BLaER1 (cell line): Measurements from ENCODE around the gene TMEM151B.

Experiments used
- H3K27ac ChIP-seq: shearing (Covaris generic); formaldehyde crosslinking; 2 replicates; pipeline ENCODE4 v1.8.1; 2022
- H3K27me3 ChIP-seq: shearing (Covaris generic); formaldehyde crosslinking; 2 replicates; pipeline ENCODE4 v1.8.1; 2022
- H3K36me3 ChIP-seq: shearing (Covaris generic); formaldehyde crosslinking; 2 replicates; pipeline ENCODE4 v1.8.1; 2022
- H3K4me1 ChIP-seq: shearing (Covaris generic); formaldehyde crosslinking; 2 replicates; pipeline ENCODE4 v1.8.1; 2022
- H3K4me2 ChIP-seq: shearing (Covaris generic); formaldehyde crosslinking; 2 replicates; pipeline ENCODE4 v1.8.1; 2022
- H3K4me3 ChIP-seq: shearing (Covaris generic); formaldehyde crosslinking; 2 replicates; pipeline ENCODE4 v1.8.1; 2022
- H3K9ac ChIP-seq: shearing (Covaris generic); formaldehyde crosslinking; 2 replicates; pipeline ENCODE4 v1.8.1; 2022
- H3K9me3 ChIP-seq: shearing (Covaris generic); formaldehyde crosslinking; 2 replicates; pipeline ENCODE4 v1.8.1; 2022
- H4K20me1 ChIP-seq: shearing (Covaris generic); formaldehyde crosslinking; 2 replicates; pipeline ENCODE4 v1.8.1; 2022
- Cebpa-rat ChIP-seq: shearing (Covaris generic); IDR thresholded peaks from 2 replicates; pipeline ENCODE4 v1.8.1; 2022

Gene TMEM151B

DNA sequence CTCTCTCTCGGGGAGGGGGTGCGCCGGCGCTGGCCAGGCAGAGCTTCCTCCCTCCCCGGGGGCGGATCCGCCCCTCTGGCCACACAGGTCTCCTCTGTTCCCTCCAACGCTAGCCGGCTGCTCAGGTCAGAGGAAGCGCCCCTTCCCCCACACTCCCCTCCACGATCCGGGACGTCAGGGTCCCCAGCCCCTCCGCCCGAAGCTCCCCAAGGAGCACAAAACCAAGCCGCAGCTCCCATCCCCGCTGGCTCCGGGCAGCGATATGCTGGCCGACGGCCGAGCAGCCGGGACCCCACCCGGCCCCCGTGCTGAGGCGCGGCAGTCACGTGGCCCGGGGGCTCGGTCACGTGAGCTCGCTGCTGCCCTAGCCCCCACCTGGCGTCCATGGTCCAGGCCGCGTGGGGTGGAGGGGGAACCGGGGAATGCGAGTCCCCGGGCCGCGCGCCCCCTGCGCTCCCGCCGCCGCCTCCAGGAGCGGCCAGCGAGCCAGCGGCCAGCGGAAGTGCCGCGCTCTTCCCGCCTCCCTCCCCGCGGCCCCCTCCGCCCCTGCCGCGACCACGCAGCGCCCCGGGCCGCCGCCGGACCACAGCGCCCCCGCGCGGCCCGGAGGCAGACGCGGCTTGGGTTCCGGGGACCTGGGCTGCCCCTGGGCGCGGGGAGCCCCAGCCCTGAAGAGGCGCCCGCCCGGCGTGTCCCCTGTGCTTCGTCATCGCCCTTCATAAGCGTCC, 13.1 kb upstream of the TMEM151B start, which contains the start of gene SLC35B2:
Gene SLC35B2 (minus strand): TSS at position 504 of the 728 bp plus-strand sequence. CDS start 118 bp downstream, at position 386.
- H3K27me3 ChIP-seq = no peaks in the 10 kb centered on the region
- H3K9me3 ChIP-seq = no peaks in the 10 kb centered on the region
- H3K36me3 ChIP-seq = peaks cover 77% of the 10 kb centered on the region
- peak within 1 kb of the TSS; percentile 88 for H3K9ac ChIP-seq
- H4K20me1 ChIP-seq = peaks cover 78% of the 10 kb centered on the region
- peak within 1 kb of the TSS; percentile 88 for H3K27ac ChIP-seq
- peak within 1 kb of the TSS; percentile 99 for H3K4me2 ChIP-seq
- H3K4me3 ChIP-seq = peak within 1 kb of the TSS; percentile 90
- peaks cover 73% of the 10 kb centered on the region for H3K4me1 ChIP-seq
- TF ChIP-seq Cebpa-rat = no peak

DNA sequence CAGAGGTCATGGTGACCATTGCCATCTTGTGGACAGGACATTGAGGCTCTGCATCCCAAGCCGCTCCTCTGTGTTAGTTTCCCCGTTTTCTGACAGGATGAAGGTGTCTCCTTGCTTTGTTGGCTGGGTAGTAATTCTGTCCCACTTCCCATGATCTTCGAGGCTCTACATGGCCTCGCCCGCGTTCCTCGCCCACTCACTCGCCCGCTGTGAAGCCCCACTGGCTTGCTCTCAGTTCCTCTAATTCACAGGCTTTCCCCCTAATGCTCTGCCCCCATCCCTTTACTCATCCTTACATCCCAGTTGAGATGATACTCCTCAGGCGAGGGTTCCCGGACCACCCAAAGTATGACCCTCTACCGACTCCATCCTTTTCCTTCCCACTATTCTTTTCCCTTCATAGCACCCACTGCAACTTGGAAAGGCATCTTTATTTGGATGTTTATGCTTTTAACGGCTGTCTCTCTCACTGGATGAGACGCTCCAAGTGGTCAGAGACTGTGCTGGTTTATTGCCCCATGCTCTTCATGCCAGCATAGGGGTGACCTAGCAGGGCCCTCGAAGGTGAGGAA, 12.4 kb upstream of the TMEM151B start:
- Histone ChIP-seq H4K20me1 (peaks cover 78% of the 10 kb centered on the region), H3K4me2 (peak overlapping the region; percentile 99), H3K9ac (peak overlapping the region; percentile 88), H3K27ac (peak overlapping the region; percentile 88), H3K27me3 (no peaks in the 10 kb centered on the region), H3K9me3 (no peaks in the 10 kb centered on the region), H3K36me3 (peaks cover 77% of the 10 kb centered on the region), H3K4me3 (peak overlapping the region; percentile 90), H3K4me1 (peaks cover 76% of the 10 kb centered on the region)
- no peak for TF ChIP-seq Cebpa-rat

DNA sequence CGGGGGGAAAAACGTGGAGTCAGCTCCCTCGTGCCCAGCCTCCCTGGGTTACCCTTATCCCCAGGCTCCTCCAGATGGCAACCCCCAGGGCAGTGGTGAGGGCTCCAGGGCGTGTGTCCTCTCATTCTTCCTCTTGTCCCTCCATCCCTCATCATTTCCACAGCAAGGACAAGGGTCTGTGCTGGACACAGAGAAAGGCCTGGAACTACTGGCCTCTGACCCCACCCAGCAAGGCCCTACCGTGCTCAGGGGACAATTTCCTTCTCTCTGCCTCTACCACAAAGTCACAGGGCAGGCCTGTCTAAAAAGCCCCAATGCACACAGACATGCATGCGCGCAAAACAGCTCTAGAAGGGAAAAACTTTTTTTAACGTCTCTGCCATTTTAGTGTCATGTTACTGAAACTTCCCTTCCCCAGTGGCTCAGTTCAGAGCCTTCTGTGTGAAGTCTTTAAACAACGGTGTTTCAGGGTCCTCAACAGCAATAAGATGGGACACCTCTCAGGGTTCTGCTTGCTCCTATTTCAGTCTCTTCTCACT, 11.9 kb upstream of the TMEM151B start:
- Histone ChIP-seq H3K4me1 (peaks cover 78% of the 10 kb centered on the region), H3K4me2 (peak overlapping the region; percentile 99), H3K4me3 (no peak overlapping the region), H3K9me3 (no peaks in the 10 kb centered on the region), H3K36me3 (peaks cover 71% of the 10 kb centered on the region), H3K27ac (peak overlapping the region; percentile 88; the same call in 1 of the 2 replicates), H3K27me3 (no peaks in the 10 kb centered on the region), H3K9ac (no peak overlapping the region), H4K20me1 (peaks cover 78% of the 10 kb centered on the region)
- TF ChIP-seq Cebpa-rat = no peak

DNA sequence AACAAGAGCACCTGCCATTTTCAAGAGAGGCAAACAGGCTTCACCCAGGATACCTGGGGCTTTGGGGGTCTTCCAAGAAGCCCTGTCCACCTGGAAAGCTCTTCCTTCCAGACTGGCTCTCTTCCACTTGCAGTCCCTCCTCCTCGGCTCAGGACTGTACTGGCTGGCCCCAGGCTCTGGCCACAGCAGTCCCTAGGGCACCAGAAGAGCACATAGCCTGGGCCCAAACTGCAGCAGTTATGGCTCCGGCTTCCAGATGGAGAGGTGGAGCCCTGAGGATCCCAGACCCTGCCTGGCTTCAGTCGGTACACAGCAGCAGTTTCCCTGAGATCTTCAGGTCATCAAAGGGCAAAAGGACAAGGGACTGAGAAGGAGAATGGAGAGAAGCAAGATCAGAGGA, 11.3 kb upstream of the TMEM151B start:
- Histone ChIP-seq H3K9me3 (no peaks in the 10 kb centered on the region), H3K27ac (no peak overlapping the region), H3K4me1 (peaks cover 78% of the 10 kb centered on the region), H3K27me3 (no peaks in the 10 kb centered on the region), H3K4me2 (no peak overlapping the region), H3K4me3 (no peak overlapping the region), H3K9ac (no peak overlapping the region), H3K36me3 (peaks cover 66% of the 10 kb centered on the region), H4K20me1 (peaks cover 78% of the 10 kb centered on the region)
- TF ChIP-seq Cebpa-rat = no peak

DNA sequence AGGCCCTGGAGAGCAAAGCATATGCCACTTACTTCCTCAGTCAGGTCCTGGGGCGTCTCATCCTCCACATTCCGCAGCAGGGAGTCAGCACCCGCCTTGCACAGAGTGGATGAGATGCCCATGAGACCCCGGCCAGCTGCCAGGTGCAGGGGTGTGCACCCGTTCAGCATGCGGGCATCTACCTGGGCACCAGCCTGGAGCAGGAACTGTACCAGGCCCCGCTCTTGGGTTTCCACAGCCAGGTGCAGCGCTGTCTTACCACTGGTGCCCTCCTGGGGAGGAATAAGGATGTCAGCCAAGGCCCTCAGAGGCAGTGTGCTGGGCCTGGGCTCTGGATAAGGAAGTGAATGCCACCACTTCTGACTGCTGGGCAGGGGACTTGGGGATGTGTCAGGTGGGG, 10.2 kb upstream of the TMEM151B start:
- Histone ChIP-seq H3K4me3 (no peak overlapping the region), H3K4me2 (no peak overlapping the region), H3K9ac (0 out of 2 replicates have a peak overlapping the region, but pooled peaks have one; percentile 23), H3K9me3 (no peaks in the 10 kb centered on the region), H3K27me3 (no peaks in the 10 kb centered on the region), H4K20me1 (peaks cover 68% of the 10 kb centered on the region), H3K36me3 (peaks cover 55% of the 10 kb centered on the region), H3K27ac (no peak overlapping the region), H3K4me1 (peaks cover 68% of the 10 kb centered on the region)
- TF ChIP-seq Cebpa-rat = no peak

DNA sequence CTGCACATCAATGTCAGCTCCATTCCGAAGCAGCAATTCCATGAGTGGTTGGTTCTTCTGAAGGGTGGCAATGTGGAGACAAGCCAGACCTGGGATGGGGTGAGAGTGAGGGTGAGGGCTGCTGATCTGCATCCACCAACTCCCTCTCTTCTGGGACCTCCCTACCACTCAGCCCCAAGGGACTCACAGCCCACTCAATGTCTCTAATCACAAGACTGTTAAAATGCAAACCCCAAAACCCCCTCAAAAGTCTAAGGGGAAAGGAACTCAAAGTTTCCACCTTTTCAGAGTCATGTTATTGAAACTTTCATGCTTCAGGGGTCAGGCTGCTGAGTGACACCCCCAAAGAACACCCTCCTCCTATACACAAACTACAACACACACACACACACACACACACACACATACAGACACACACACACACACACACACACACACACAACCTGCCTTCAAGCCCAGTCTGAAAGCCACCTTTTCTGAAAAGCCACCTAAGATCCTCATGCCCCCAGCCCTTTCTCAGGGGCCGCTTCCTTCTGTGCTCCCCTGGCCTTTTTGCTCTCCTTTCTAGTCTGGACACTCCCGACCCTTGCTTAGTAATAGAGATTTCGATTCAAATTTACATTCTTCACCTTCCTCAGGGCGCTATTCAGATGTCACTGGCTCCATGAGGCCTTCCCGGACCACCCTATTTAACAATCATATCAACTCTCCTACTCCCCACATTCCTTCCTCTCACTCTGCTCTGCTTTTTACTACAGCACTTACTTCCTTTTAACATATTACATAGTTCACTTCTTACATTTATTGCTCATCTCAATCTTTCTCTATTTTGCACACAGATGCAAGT, 9.6 kb upstream of the TMEM151B start:
- H3K27me3 ChIP-seq = no peaks in the 10 kb centered on the region
- H3K27ac ChIP-seq = no peak overlapping the region
- no peak overlapping the region for H3K4me3 ChIP-seq
- H3K4me1 ChIP-seq = peaks cover 63% of the 10 kb centered on the region
- H4K20me1 ChIP-seq = peaks cover 61% of the 10 kb centered on the region
- 0 out of 2 replicates have a peak overlapping the region, but pooled peaks have one; percentile 23 for H3K9ac ChIP-seq
- H3K4me2 ChIP-seq = no peak overlapping the region
- H3K9me3 ChIP-seq = no peaks in the 10 kb centered on the region
- TF ChIP-seq Cebpa-rat = no peak
- H3K36me3 ChIP-seq = peaks cover 48% of the 10 kb centered on the region

DNA sequence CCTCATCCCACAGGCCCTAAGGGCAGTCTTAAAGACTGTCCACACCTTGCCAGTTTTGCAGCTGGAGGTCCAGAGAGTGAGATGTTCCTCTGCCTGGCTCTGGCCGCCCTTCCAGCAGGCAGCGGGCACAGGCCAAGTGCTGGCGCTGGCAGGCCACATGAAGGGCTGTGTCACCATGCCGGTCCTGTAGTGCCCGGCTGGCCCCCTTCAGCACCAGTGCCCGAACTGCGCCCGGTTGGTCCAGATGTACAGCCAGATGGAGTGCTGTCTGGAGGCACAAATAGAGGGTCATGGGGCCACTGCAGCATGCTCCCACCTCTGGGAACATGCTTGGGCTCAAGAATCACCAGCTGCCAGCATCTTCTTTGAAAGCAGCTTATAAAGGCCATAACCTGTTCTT, 8.7 kb upstream of the TMEM151B start:
- H3K4me1 ChIP-seq = peaks cover 62% of the 10 kb centered on the region
- no peak overlapping the region for H3K4me3 ChIP-seq
- TF ChIP-seq Cebpa-rat = no peak
- H3K36me3 ChIP-seq = peaks cover 47% of the 10 kb centered on the region
- H3K9ac ChIP-seq = peak overlapping the region; percentile 85; the same call in 1 of the 2 replicates
- no peaks in the 10 kb centered on the region for H3K9me3 ChIP-seq
- H3K27me3 ChIP-seq = no peaks in the 10 kb centered on the region
- peak overlapping the region; percentile 97 for H3K4me2 ChIP-seq
- H3K27ac ChIP-seq = 0 out of 2 replicates have a peak overlapping the region, but pooled peaks have one; percentile 89
- H4K20me1 ChIP-seq = peaks cover 52% of the 10 kb centered on the region

DNA sequence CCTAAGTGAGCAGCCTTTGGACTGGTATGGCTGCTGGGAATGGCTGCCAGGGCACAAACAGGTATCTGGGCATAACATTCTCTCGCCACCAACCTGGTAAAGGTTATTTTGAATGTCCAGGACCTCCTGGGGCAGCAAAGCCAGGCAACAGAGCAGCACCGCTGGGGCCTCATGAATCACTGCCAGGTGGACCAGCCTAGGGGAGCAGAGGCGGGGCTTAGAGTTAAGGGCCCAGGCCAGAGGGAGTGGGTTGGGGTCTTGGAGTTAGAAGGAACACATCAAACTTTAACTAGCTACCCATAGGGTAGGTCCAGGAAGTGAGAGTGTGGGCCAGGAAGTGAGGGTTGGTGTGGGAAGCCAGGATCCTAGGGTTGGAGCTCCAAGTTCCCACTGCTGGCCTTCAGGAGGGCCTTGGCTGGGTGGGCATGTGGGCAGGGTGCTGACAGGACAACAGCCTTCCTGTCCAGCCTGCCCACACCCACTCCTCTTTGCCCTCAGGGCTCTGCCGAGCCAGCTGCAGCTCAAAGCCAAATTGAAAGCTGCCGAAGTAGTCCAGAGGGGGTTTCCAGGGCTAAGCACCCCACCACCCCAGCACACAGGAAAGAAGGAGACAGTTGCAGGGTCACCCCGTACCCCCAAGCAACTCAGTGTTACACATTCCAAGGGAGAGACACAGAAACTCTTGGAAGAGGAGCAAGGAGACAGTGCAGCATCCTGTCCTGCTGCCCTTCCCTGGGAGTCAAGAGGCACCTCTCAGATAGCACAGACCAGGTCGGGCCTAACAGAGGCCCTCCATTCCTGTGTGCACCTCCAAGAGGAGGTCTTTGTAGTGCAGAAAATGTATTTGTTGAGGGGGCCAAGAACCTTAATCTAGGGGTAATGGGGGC, 7.5 kb upstream of the TMEM151B start:
- peaks cover 59% of the 10 kb centered on the region for H3K4me1 ChIP-seq
- no peaks in the 10 kb centered on the region for H3K9me3 ChIP-seq
- H3K27ac ChIP-seq = peak overlapping the region; percentile 89
- H3K4me2 ChIP-seq = peak overlapping the region; percentile 97
- no peak for TF ChIP-seq Cebpa-rat
- peaks cover 47% of the 10 kb centered on the region for H3K36me3 ChIP-seq
- peaks cover 50% of the 10 kb centered on the region for H4K20me1 ChIP-seq
- peak overlapping the region; percentile 98 for H3K4me3 ChIP-seq
- H3K27me3 ChIP-seq = no peaks in the 10 kb centered on the region
- H3K9ac ChIP-seq = peak overlapping the region; percentile 85
